Panc1 (cell line): ENCODE results near the gene FMNL3. TPM values are rescaled to one million over a fixed set of nuclear protein-coding genes. Genes with fewer than 3 reads are reported as not detected.

Source experiments
- ATAC-seq: fragments of 200-7000 bp; cut with Tn5 transposase; 2 replicates; pipeline ENCODE4 v1.9.1; 2020; ENCODE audit warnings: mild to moderate bottlenecking, moderate library complexity
- BruUV-seq: library from RNA; stranded (reverse); fragments of 400-500 nt; replicated peaks from 2 replicates; lab custom pipeline; 2021; lab: Mats Ljungman, UMichigan
- CTCF ChIA-PET: fragments of 300-600 bp; sonication (Branson Sonifier 250); formaldehyde crosslinking; loops from one replicate; lab custom pipeline; 2022; ENCODE audit warnings: antibody characterized with exemption; lab: Charles Lee
- POLR2A ChIA-PET: fragments of 300-600 bp; sonication (Branson Sonifier 250); formaldehyde crosslinking; loops from one replicate; lab custom pipeline; 2022; ENCODE audit warnings: antibody characterized with exemption; lab: Charles Lee
- DNase-seq: peaks from one replicate; pipeline ENCODE4 v3.0.0-alpha.2; 2010; ENCODE audit warnings: low read depth, low spot score
- H3K27ac ChIP-seq: 2 replicates; pipeline ENCODE4 v1.5.1; 2011; ENCODE audit warnings: mild to moderate bottlenecking, low read length, inconsistent platforms
- H3K27me3 ChIP-seq: fragments of 200-500 bp; sonication (Bioruptor generic); 2 replicates; pipeline ENCODE4 v1.6.0; 2014; ENCODE audit warnings: low read length, inconsistent platforms; ENCODE audit not compliant: control insufficient read depth, insufficient read depth
- H3K36me3 ChIP-seq: fragments of 200-500 bp; sonication (Bioruptor generic); 2 replicates; pipeline ENCODE4 v1.5.1; 2014; ENCODE audit warnings: inconsistent platforms, mild to moderate bottlenecking, low read length, moderate library complexity; ENCODE audit not compliant: control insufficient read depth, insufficient read depth
- H3K4me1 ChIP-seq: 2 replicates; pipeline ENCODE4 v1.5.1; 2011; ENCODE audit warnings: inconsistent platforms, mild to moderate bottlenecking, low read length, moderate library complexity; ENCODE audit not compliant: control insufficient read depth, insufficient read depth
- H3K4me3 ChIP-seq, 2 experiments: 2 replicates each; pipeline ENCODE4 v1.5.1; 2011 to 2012; ENCODE audit warnings: low read depth in 2 of 2, low read length in 2 of 2, mild to moderate bottlenecking in 2 of 2, inconsistent platforms in 1 of 2, moderate library complexity in 1 of 2
- H3K9me3 ChIP-seq: fragments of 200-500 bp; sonication (Bioruptor generic); 2 replicates; pipeline ENCODE4 v1.5.1; 2014; ENCODE audit warnings: low read depth, mild to moderate bottlenecking, inconsistent platforms, low read length, moderate library complexity; ENCODE audit not compliant: control insufficient read depth, insufficient read depth
- CTCF ChIP-seq: fragments of 450-650 bp; IDR thresholded peaks from 2 replicates; pipeline ENCODE4 v1.5.1; 2017; ENCODE audit warnings: mild to moderate bottlenecking
- POLR2AphosphoS5 ChIP-seq: IDR thresholded peaks from 2 replicates; pipeline ENCODE4 v1.6.1; 2012; ENCODE audit warnings: mild to moderate bottlenecking, low read depth, low read length, moderate library complexity
- REST ChIP-seq, 2 experiments: IDR thresholded peaks; 2 replicates each; pipeline ENCODE4 v1.6.1; 2011 to 2012; ENCODE audit warnings: low read depth in 2 of 2, control low read depth in 1 of 2, low read length in 1 of 2, mild to moderate bottlenecking in 1 of 2, moderate library complexity in 1 of 2; ENCODE audit not compliant: insufficient read depth in 1 of 2
- SIN3A ChIP-seq: IDR thresholded peaks from 2 replicates; pipeline ENCODE4 v1.6.1; 2012; ENCODE audit warnings: low read depth, mild to moderate bottlenecking, low read length, moderate library complexity, borderline replicate concordance; ENCODE audit not compliant: insufficient read depth
- TCF7L2 ChIP-seq: IDR thresholded peaks from 2 replicates; pipeline ENCODE4 v1.6.1; 2011; ENCODE audit warnings: mild to moderate bottlenecking, low read depth, low read length, inconsistent platforms
- in situ Hi-C: cut with HindIII; loops from 2 replicates; pipeline ENCODE4 v1.10.0; 2016; ENCODE audit warnings: low sequenced_read_pairs, low pct_unique_long_range_greater_than_20kb
- intact Hi-C: fragments of 100-400 bp; cut with micrococcal nuclease; formaldehyde crosslinking; loops from one replicate; pipeline ENCODE4 v1.10.0; 2022; ENCODE audit not compliant: unreplicated experiment
- total RNA-seq: library from RNA; stranded (reverse); gene quantifications from one replicate; pipeline ENCODE4 v1.2.1, GENCODE V29; 2021; ENCODE audit not compliant: unreplicated experiment

FMNL3 gene
- total RNA-seq, 1 experiment from 2014 or later, result 25.7 TPM

- CTCF ChIA-PET, result interaction anchor here (0.6 kb wide), 1 partner anchor 62 kb away, joined by 9 read pairs; no protein-coding TSS in a partner anchor
- peaks cover 8% of the 10 kb centered on the region; the same call in 1 of the 2 replicates for H3K27me3 ChIP-seq
- in situ Hi-C loops (no loop called here), intact Hi-C loops (loop anchor here (2.0 kb wide), 1 partner anchor 70 kb away; no protein-coding TSS in a partner anchor)
- H3K9me3 ChIP-seq, result no peaks in the 10 kb centered on the region
- DNase-seq, result no peak
- BruUV-seq, result no TSS peak
- H3K4me1 ChIP-seq, result peaks cover 16% of the 10 kb centered on the region
- H3K36me3 ChIP-seq, result no peaks in the 10 kb centered on the region
- peak overlapping the region; percentile 75 to 79 for H3K4me3 ChIP-seq
- no peak for TF ChIP-seq CTCF
- TF ChIP-seq REST (IDR thresholded peaks at IDR 0.05; ENCODE audit: insufficient read depth in 1 of 2, low read depth in 2 of 2, low read length in 1 of 2), result no peak
- TF ChIP-seq POLR2AphosphoS5, result no peak
- no peak for TF ChIP-seq TCF7L2
- TF ChIP-seq SIN3A, result no peak
- H3K27ac ChIP-seq, result peak overlapping the region; percentile 80
- POLR2A ChIA-PET, result no interaction called here
- ATAC-seq, result peak; percentile 70
Measured at GRCh38 chr12:49706351-49707127, 666 bp downstream of the FMNL3 start.

- Histone ChIP-seq H3K27ac (peak overlapping the region; percentile 80), H3K27me3 (peaks cover 4% of the 10 kb centered on the region; the same call in 1 of the 2 replicates), H3K9me3 (no peaks in the 10 kb centered on the region), H3K4me1 (peaks cover 16% of the 10 kb centered on the region), H3K4me3 (peak overlapping the region; percentile 75 to 79), H3K36me3 (no peaks in the 10 kb centered on the region)
- no peak for DNase-seq
- ChIA-PET CTCF (interaction anchor here (1.1 kb wide), 1 partner anchor 53 kb away, joined by 3 read pairs; no protein-coding TSS in a partner anchor), POLR2A (interaction anchor here (0.5 kb wide), 1 partner anchor 127 kb away, joined by 6 read pairs; no protein-coding TSS in a partner anchor)
- no peak for ATAC-seq
- intact Hi-C loops (loop anchor here (2.0 kb wide), 1 partner anchor 69 kb away; no protein-coding TSS in a partner anchor), in situ Hi-C loops (no loop called here)
- TSS peak; percentile 79 for BruUV-seq
- TF ChIP-seq SIN3A (no peak), POLR2AphosphoS5 (no peak), REST (IDR thresholded peaks at IDR 0.05; ENCODE audit: insufficient read depth in 1 of 2, low read depth in 2 of 2, low read length in 1 of 2) (no peak), CTCF (no peak), TCF7L2 (no peak)
Measured at GRCh38 chr12:49705479-49706134, 1.6 kb downstream of the FMNL3 start.
